Left hindlimb (tissue), 1 donor: ENCODE results near the gene PPL.
"Not testable (repeated sequence)": the region's sequence is repeated elsewhere in the genome, so short reads cannot be mapped to it uniquely, and the experiment has no call there.

ENCODE experiments used
- DNase-seq: peaks from one replicate; pipeline ENCODE4 v3.0.0-alpha.2; 2018

The PPL gene, protein sequence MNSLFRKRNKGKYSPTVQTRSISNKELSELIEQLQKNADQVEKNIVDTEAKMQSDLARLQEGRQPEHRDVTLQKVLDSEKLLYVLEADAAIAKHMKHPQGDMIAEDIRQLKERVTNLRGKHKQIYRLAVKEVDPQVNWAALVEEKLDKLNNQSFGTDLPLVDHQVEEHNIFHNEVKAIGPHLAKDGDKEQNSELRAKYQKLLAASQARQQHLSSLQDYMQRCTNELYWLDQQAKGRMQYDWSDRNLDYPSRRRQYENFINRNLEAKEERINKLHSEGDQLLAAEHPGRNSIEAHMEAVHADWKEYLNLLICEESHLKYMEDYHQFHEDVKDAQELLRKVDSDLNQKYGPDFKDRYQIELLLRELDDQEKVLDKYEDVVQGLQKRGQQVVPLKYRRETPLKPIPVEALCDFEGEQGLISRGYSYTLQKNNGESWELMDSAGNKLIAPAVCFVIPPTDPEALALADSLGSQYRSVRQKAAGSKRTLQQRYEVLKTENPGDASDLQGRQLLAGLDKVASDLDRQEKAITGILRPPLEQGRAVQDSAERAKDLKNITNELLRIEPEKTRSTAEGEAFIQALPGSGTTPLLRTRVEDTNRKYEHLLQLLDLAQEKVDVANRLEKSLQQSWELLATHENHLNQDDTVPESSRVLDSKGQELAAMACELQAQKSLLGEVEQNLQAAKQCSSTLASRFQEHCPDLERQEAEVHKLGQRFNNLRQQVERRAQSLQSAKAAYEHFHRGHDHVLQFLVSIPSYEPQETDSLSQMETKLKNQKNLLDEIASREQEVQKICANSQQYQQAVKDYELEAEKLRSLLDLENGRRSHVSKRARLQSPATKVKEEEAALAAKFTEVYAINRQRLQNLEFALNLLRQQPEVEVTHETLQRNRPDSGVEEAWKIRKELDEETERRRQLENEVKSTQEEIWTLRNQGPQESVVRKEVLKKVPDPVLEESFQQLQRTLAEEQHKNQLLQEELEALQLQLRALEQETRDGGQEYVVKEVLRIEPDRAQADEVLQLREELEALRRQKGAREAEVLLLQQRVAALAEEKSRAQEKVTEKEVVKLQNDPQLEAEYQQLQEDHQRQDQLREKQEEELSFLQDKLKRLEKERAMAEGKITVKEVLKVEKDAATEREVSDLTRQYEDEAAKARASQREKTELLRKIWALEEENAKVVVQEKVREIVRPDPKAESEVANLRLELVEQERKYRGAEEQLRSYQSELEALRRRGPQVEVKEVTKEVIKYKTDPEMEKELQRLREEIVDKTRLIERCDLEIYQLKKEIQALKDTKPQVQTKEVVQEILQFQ (N-terminal part only)

DNA sequence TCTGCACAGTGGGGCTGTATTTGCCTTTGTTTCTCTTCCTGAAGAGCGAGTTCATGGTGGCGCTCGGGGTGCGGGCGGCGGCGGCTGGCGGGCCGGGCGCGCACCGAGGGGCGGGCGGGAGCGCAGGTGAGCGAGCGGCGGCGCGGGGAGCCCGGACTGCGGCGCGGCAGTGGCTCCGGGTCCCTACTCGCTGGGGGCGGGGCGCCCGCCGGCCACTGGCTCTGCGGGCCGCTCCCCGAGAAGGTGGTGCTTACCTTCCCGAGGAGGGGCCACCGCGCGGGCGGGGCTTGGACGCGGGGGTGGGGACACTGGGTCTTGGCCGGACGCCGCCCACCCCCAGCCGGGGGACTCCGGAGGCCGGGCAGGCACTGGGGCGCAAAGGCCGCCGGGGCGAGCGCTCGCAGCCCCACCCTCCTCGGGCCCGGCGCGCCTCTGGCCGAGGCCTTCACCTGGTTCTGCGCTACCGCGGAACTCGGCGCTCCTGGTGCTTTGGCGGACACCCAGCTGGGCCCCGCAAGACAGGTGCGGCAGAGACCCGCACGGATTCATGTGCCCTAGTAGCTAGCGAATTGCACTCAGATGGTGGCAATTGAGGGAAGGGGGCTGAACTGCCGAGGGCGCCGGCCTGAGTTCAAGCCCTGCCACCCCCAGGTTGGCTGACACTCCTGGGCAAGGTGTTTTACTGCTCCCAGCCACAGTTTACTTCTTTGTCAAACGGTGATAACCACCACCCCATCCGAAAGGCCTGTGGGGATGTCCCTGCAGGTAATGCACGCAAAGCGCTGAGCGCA lies at the start of gene PPL:
PPL (minus strand) TSS at position 158 of the 791 bp plus-strand sequence; CDS start at position 55, 103 bp downstream.
- DNase-seq: no peak

DNA sequence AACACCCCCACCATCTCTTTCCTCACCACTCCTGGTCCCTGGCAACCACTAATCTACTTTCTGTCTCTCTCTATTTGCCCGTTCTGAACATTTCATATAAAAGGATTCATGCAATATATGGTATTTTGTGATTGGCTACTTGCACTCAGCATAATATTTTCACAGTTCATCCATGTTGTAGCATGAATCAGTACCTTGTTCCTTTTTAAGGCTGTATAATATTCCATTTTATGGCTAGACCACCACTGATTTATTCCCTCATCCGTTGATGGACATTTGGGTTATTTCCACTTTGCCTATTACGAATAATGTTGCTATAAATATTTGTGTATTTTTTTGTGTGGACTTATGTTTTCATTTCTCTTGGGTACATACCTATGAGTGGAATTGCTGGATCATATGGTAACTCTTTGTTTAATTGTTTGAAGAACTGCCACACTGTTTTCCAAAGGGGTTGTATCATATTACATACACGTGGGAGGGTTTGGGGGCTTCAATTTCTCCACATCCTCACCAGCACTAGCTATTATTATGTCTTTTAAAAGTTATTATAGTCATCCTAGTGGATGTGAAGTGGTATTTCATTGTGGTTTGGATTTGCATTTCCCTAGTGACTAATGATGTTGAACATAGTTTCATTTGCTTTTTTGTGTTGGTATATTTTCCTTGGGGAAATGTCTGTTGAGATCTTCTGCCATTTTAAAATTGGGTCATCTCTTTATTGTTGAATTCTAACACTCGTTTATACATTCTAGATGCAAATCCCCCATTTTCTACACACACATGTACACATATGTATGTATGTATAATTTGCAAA lies 47.4 kb upstream of the PPL start:
- DNase-seq: no peak

DNA sequence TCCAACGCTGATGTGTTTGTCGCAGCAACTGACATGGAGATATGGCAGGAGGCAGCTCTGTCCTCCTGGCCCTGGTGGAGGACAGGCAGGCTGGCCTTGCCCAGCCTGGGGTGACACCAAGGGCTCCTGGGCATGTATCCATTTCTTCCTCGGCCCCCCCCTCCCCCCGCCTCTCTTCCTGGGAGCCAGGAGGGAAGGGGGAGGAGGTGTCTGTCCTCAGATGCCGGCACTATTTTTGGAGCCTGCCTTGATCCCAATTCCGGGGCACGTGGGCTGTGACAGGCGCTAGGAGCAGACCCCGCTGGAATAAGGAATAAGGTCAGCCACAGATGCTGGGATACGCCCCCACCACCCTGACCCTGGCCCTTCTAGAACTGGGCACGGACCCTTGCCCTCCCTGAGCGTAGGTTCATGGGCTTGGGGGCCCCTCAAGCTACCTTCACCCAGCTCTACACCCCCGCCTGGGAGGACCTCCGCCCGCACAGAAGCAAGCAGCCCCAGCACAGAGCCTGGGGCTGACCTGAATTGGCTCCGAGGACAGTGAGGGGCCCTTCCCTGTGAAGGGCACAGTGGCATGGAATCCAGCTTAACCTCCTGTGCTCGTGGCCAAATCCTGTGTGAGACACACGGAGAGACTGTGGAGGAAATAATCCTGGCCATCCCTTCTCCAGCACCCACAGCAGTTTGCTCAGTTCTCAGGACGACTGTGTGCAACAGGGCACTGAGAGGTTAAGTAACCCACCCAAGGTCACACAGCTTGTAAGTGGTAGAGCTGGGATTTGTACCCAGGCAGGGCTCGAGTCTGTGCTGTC lies 45.3 kb upstream of the PPL start:
- no peak for DNase-seq

DNA sequence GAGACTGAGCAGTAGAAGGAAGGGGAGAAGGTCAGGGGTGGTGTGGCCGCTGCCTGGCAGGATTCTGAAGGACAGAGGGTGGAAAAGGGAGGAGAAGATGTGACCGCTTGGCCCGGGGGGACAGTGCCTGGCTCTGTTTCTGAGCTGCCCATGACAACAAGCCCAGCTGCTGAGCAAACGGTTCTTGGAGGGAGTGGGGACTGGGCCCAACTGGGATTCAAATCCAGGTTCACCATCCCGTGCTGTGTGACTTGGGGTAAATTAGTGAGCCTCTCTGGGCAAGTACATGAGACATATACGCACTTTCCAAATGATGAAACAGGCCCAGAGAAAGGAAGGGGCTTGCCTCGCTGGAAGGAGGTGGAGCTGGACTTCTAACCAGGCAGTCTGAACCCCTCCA lies 44.5 kb upstream of the PPL start:
- DNase-seq: no peak

DNA sequence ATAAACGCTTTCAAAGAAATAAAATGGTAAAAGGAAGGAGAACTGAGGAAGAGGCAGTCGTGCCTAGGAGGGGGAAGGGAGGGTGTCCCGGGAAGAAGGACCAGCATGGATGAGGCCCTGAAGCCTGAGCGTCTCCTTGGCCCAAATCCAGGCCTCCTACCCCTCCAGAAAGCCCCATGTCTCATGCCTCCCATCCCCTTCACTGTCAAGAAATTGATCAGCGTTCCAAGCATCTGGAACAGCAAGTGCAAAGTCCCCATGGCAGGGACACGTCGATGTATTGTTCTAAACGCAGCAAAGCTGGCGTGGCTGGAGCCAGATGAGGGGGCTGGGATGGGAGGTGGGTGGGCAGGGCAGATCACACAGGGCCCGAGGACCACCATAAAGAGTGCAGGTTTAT lies 43.7 kb upstream of the PPL start:
- DNase-seq: no peak

DNA sequence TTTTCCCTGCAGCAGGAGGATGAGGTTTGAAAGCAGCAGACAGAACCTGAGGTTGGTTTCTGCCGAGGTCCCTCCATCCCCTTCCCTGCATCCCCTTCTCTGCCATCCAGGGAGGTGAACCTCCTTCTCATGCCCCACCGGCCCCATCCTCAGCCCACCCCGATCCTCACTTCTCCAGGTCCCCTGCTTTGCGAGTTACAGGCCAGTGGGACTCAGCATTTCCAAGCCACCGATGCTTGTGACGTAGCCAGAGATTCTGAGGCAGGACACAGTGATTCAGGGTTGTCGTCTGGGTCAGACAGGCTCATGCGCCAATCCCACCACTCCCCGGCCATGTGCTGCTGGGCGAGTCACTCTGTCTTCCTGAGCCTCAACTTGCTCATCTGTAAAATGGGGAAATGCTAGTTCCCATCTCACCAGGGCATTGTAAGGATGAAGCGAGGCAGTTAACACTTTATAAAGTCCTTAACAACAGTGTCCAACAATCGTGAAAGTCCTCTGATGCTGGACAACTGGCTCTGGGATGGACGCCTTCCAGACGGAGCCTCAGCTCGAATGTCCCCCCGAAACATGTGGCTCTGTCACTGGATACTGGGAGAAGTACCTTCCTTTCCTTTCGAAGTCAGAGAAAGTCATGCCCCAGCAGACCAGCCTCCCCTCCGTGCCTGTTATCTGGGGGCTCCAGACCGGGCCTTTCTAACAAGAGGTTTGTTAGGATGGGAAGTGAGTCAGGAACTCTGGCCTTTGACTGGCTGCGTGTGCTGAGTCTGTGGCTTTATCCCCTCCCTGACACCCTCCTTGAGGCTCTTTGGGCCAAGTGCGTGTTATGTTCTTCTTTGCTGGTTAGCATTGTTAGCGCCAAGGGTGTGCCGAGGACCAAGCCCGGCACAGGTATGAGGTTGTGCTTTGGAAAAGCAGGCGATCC lies 43.0 kb upstream of the PPL start:
- DNase-seq: no peak

DNA sequence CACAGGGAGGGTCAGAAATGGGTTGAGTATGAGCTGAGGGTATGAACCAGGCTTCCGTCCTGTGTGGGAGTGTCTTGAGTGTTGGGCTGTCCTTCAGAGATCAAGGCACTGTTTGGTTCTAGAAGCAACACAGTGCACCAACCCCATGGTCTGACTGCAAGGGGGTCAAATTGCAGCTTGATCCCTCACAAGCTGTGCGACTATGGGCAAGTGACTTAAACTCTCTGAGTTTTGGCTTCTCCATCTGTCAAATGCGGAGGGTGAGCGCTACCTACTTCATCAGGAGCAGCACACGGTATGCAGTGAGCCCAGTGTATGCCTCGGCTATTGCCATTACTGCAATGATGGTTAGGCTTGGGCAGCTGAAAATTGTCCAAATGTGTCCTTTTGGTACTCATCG lies 42.2 kb upstream of the PPL start:
- no peak for DNase-seq

DNA sequence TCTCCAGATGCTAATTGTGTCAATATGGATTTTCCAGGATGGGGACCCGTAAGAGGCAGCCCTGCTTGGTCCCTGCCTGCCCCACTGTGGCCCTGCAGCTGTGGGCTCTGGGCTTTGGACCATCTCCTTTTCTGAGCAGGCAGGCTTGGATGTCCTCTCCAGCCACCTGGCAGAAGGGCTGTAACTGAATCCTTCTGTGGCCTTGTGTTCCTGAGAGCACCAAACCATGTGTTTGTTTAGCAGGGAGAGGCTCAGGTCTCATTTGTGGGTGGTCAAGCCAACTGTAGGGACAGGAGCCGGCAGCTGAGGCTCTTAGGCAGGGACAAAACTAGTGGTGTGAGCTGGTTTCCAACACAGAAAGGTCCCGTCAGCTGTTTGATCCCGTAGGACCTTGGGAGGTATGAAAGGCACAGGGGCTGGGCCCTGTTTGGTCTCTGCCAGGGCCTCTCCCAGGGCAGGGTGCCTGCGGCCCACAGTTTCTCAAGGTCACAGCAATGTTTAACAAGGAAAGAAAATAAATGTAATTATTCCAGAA lies 39.7 kb upstream of the PPL start:
- no peak for DNase-seq

DNA sequence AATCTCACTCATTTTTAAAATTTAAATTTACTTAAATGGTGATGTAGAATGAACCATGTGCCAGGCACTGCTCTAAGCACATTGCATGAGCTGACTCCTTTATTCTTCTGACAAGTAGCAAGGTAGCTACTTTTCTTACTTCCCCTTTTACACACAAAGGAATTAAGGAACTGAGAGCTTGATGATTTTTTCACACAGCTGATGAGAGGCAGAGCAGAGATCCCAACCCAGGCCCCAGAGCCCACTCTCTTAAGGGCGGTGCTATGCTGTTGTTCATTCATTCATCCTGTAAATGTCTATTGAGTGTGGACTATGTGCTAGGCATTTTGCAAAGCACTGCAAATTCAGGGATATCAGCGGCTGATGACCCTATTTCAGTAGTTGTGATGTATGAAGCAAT lies 39.1 kb upstream of the PPL start:
- DNase-seq: no peak

DNA sequence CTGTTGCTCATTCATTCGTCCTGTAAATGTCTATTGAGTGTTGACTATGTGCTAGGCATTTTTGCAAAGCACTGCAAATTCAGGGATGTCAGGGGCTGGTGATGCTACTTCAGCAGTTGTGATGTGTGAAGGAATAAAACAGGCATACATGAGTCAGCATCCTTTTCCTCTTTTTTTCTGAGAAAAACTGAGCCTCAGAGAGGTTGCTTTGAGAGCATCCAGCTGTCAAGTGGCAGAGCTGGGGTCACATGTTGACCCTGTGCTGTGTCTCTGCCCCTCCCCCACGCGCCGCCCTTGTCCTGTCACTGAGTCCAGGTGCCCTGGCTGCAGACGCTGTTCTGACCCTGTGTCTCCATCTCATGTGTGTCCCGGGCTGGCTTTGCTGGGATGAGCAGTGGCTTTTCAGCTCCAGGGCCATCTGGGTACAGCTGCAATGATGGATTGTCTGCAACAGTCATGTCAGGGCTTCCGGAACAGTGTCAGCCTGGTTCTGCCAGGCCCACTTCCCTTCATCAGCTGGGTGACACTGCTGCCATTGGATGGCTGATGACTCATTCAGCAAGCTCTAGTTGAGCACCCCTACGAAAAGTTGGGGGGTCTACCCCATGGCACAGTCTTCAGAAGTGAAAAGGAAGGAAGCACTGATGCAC lies 36.1 kb upstream of the PPL start:
- no peak for DNase-seq

DNA sequence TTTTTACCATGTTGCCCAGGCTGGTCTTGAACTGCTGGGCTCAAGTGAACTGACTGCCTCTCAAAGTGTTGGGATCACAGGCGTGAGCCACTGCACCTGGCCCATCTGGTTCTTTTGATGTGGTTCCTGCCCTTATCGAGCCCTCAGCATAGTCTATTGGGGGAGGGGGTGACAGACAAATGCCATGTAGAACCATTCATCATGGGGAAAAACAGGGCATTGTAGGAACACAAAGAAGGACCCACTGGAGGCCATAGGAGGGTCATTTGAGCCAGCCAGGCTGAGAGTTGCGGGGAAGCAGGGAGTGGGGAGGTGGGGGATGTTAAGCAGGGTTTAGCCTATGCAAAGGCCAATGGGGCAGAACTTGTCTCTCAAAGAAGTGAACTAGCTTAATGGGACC lies 33.1 kb upstream of the PPL start:
- no peak for DNase-seq

DNA sequence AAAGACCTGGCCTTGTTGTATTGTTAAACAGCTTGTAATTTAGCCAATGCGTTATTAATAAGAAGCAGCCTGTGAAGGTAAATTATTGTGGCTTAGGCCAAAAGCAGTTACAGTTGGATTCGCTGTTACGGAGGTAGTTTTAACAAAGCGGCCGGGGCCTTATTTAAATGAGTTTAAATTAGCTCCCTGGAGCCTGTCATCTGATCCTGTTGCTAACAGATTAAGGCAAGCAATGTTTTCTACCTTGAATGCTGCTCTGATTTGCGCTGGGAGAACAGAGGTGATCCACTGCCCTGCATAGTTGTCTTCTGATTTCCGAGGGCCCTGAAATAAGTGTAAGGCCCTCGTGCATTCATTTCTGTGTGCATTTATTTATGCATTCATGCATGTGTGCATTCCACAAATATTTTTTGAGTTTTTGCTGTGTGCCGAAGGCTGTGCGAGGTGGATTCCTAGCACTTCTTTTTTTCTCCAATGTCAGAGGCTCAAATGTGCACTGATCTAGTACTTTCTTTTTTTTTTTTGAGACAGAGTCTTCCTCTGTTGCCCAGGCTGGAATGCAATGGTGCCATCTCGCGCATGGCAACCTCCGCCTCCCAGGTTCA lies 32.0 kb upstream of the PPL start:
- DNase-seq: no peak

DNA sequence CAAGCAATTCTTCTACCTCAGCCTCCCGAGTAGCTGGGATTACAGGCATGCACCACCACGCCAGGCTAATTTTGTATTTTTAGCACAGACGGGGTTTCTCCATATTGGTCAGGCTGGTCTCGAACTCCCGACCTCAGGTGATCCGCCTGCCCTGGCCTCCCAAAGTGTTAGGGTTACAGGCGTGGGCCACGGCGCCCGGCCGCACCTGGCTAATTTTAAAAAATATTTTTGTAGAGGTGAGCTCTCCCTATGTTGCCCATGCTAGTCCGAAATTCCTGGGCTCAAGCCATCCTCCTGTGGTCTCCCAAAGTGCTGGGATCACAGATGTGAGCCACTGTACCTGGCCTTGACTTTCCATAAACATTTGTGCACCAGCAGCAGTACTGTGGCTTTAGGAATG lies 31.3 kb upstream of the PPL start:
- not testable (repeated sequence) for DNase-seq

DNA sequence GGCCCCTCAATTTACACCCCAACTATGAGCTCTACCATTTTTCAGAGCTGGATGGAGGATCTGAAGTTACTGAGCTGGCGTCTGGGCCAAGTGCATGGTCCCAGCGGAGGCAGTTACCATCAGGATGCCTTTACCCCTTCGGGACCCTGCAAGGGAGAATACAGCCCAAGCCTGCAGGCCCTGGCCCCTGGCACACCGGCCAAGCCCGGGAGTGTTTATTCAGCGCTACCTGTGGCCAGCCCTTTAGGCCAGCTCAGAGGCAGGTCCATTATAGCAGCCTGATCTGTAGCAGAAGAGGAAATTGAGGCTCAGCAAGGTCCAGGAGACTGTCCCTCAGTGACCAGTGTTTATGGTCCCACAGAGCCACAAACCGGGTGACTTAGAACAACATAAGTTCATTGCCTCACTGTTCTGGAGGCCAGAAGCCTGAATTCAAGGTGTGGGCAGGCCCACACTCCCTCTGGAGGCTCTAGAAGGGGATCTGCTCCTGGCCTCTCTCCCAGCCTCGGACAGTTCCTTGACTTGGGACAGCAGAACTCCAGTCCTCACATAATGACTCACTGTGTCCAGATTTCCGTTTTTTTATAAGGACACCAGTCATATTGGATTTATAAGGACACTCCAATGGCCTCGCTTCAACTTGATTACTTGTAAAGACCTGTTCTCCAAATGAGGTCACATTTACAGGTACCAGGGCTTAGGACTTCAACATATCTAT lies 29.9 kb upstream of the PPL start:
- DNase-seq: no peak

DNA sequence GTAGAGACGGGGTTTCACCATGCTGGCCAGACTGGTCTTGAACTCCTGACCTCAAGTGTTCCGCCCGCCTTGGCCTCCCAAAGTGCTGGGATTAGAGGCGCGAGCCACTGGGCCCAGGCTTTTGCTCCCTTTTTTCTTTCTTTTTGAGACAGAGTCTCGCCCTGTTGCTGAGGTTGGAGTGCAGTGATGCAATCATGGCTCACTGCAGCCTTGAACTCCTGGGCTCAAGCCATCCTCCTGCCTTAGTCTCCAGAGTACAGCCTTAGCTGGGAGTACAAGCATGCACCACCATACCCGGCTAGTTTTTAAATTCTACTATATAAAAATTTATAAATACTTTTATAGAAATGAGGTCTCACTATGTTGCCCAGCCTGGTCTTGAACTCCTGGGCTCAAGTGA lies 26.6 kb upstream of the PPL start:
- DNase-seq: not testable (repeated sequence)

DNA sequence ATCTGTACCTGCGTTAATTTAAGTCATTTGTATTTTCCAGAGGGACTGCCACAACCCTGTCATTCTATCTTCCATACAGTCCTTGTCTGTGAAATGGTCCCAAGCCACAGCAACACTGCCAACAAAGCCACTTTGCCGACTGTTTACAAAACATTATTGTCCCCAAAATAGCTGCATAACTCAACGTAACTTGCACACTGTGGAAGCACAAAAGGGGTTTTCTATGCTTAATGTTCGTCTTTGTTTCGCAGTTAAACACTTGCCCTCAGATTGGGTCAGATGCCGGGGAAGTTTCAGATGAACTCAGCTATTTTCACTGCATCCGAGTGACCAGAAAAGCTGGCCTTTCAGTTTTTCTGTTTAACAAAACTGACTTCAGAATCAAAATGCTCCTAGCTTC lies 25.8 kb upstream of the PPL start:
- DNase-seq: no peak

DNA sequence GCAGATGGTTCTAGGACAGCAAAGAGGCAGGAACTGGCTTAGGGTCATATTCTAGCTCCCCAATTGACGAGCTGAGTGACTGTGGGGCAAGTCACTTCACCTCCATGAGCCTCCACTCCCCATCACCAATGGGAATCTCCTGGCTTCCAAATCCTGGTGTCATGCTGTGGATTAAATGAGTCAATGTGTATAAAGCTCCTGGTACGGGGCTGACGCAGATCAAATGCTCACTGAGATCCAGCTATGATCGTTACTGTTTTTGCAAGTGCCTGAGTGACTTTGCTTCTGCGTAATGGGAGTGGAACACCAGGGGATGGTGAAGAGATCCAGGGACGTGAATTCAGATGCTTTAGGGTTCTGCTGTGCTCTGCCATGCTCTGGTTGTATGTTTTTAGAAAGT lies 23.6 kb upstream of the PPL start:
- no peak for DNase-seq
